ENCODE measurements around the gene RAB27B. TPM values are rescaled to one million over a fixed set of nuclear protein-coding genes. Genes with fewer than 3 reads are reported as not detected.
"Not testable (repeated sequence)": the region's sequence is repeated elsewhere in the genome, so short reads cannot be mapped to it uniquely, and the experiment has no call there.

The RAB27B gene
- polyA plus RNA-seq, 2 donors = 5.7 to 8.6 TPM

DNA sequence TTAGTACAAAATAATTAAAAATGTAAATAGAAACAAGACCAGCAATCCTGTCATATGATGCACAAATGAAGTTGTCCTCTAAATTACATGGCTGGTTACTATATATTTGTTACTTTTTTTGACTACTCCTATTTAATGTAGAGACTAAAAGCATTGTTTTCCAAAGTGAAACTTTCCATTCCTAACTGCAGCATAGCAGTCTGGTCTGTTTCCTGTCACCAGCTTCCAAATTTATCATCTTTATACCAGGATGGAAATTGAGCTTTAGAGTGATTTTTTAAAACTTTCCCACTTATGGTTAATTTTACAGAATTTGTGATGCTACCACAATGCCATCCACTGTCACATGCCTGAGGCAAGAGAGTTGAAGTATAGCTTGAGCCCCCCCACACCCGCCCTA lies 33.5 kb upstream of the RAB27B start:
- H3K4me3 ChIP-seq (ENCODE audit: low read depth in 1 of 2, low read length in 2 of 2) = no peak overlapping the region
- WGBS, 2 donors = 90 to 91% methylated on average over 1 of the region's 1 CpG
- no peak overlapping the region for H3K27ac ChIP-seq (ENCODE audit: low read depth in 2 of 2, low read length in 1 of 2)
- H3K9me3 ChIP-seq (ENCODE audit: control insufficient read depth in 2 of 2, insufficient read depth in 1 of 2, low read depth in 1 of 2, low read length in 1 of 2) = no peaks in the 10 kb centered on the region
- no peaks in the 10 kb centered on the region for H3K4me1 ChIP-seq (ENCODE audit: control insufficient read depth in 2 of 2, insufficient read depth in 2 of 2, low read length in 1 of 2)
- H3K27me3 ChIP-seq (ENCODE audit: control insufficient read depth in 1 of 2, insufficient read depth in 2 of 2, low read length in 2 of 2) = no peaks in the 10 kb centered on the region
- H3K36me3 ChIP-seq (ENCODE audit: control insufficient read depth in 2 of 2, insufficient read depth in 2 of 2, low read length in 1 of 2) = no peaks in the 10 kb centered on the region

DNA sequence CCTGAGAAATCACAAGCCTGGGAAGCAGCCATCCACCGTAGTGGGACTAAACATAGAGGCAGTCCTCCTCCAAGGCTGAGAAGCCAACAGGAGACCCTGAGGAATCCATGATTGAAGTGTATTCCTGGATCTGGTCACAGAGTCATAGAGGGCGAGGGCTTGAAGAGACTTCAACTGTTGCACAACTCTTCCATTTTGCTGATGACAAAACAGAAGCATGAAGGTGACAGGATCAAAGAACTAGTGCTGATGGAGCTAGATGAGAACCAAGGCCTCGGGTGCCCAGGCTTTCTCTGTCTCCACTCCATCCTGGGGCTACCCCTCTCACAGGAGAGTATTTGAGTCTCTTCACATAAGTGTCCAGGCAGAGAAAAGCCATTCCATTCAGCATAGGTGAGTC lies 30.1 kb upstream of the RAB27B start:
- Histone ChIP-seq H3K27me3 (ENCODE audit: control insufficient read depth in 1 of 2, insufficient read depth in 2 of 2, low read length in 2 of 2) (no peaks in the 10 kb centered on the region), H3K9me3 (ENCODE audit: control insufficient read depth in 2 of 2, insufficient read depth in 1 of 2, low read depth in 1 of 2, low read length in 1 of 2) (no peaks in the 10 kb centered on the region), H3K4me3 (ENCODE audit: low read depth in 1 of 2, low read length in 2 of 2) (no peak overlapping the region), H3K27ac (ENCODE audit: low read depth in 2 of 2, low read length in 1 of 2) (no peak overlapping the region), H3K36me3 (ENCODE audit: control insufficient read depth in 2 of 2, insufficient read depth in 2 of 2, low read length in 1 of 2) (no peaks in the 10 kb centered on the region), H3K4me1 (ENCODE audit: control insufficient read depth in 2 of 2, insufficient read depth in 2 of 2, low read length in 1 of 2) (no peaks in the 10 kb centered on the region)
- whole genome bisulfite sequencing, 2 donors = 83% methylated on average over 3 of the region's 3 CpGs

DNA sequence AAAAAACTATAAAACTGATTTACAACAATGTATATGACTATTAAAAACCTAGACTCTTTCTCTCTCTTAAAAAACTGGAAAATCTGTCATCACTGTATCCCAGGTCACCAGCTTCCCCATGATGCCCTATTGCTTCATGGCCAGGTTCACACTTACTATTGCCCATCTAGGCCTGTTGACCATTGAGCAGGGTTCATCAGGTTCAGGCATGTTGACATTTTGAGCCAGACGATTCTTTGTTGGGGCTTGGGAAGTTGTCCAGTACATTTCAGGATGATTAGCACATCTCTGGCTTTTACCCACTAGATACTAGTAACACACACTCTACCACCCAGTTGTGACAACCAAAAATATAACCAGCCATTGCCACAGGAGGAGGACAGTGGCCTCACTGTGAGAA lies 26.9 kb upstream of the RAB27B start:
- Histone ChIP-seq H3K36me3 (ENCODE audit: control insufficient read depth in 2 of 2, insufficient read depth in 2 of 2, low read length in 1 of 2) (no peaks in the 10 kb centered on the region), H3K4me1 (ENCODE audit: control insufficient read depth in 2 of 2, insufficient read depth in 2 of 2, low read length in 1 of 2) (no peaks in the 10 kb centered on the region), H3K27ac (ENCODE audit: low read depth in 2 of 2, low read length in 1 of 2) (no peak overlapping the region), H3K27me3 (ENCODE audit: control insufficient read depth in 1 of 2, insufficient read depth in 2 of 2, low read length in 2 of 2) (no peaks in the 10 kb centered on the region), H3K4me3 (ENCODE audit: low read depth in 1 of 2, low read length in 2 of 2) (no peak overlapping the region), H3K9me3 (ENCODE audit: control insufficient read depth in 2 of 2, insufficient read depth in 1 of 2, low read depth in 1 of 2, low read length in 1 of 2) (no peaks in the 10 kb centered on the region)
- WGBS, 2 donors = 45 to 57% methylated on average over 1 of the region's 1 CpG

DNA sequence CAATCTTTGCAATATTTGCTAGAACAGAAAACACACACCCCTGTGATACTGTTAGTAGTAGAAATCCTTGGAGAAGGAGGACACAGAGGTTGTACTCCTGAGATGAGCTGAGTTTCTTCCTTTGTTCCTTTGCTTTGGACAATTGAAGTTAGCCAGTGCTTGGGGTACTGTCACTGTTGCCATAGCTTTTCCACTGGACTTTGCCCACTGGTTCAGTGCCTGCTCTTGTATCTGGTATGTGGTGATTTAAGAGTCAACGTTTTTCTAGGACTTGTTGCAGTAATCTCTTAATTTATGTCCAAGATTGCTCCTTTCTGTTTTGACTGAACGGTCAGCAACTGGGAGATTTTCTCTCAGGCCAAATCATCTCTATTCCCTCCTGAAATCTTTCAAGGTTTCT lies 26.1 kb upstream of the RAB27B start:
- no peaks in the 10 kb centered on the region for H3K36me3 ChIP-seq (ENCODE audit: control insufficient read depth in 2 of 2, insufficient read depth in 2 of 2, low read length in 1 of 2)
- H3K4me1 ChIP-seq (ENCODE audit: control insufficient read depth in 2 of 2, insufficient read depth in 2 of 2, low read length in 1 of 2) = no peaks in the 10 kb centered on the region
- no peak overlapping the region for H3K4me3 ChIP-seq (ENCODE audit: low read depth in 1 of 2, low read length in 2 of 2)
- no peaks in the 10 kb centered on the region for H3K9me3 ChIP-seq (ENCODE audit: control insufficient read depth in 2 of 2, insufficient read depth in 1 of 2, low read depth in 1 of 2, low read length in 1 of 2)
- no peak overlapping the region for H3K27ac ChIP-seq (ENCODE audit: low read depth in 2 of 2, low read length in 1 of 2)
- WGBS, 2 donors = 44 to 62% methylated on average over 2 of the region's 2 CpGs
- no peaks in the 10 kb centered on the region for H3K27me3 ChIP-seq (ENCODE audit: control insufficient read depth in 1 of 2, insufficient read depth in 2 of 2, low read length in 2 of 2)

DNA sequence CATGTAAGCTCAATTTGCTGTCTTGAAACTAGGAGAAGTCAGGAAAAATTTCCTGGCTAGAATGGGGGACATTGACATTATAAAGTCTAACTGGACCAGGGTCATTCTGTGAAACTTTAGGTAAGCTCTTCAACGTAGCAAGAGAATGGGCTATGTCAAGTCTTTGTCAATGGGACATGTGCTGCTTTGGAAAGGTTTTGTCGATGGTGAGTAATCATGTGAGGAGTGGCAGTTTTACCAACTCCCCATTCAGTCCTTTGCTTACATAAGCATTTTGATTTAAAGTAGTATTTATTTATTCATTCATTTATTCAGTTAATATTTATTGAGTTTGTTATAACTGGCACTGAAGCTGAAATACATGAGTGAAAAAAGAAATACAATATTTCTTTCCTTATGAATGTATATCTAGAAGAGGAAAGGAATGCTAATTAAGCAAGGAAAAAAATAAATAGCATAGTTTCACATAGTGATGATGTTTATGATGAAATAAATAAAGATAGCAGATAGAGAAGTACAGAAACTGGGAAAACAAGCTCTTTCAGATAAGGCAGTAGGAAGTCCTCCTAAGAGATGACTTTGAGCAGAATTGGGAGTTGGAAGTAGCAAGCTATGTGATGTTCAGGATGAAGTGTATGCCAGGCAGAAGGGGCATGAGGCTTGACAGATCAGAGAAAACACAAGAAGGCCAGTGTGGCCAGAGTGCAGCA lies 25.4 kb upstream of the RAB27B start:
- WGBS, 2 donors = 42 to 65% methylated on average over 2 of the region's 2 CpGs
- H3K27ac ChIP-seq (ENCODE audit: low read depth in 2 of 2, low read length in 1 of 2) = no peak overlapping the region
- no peaks in the 10 kb centered on the region for H3K9me3 ChIP-seq (ENCODE audit: control insufficient read depth in 2 of 2, insufficient read depth in 1 of 2, low read depth in 1 of 2, low read length in 1 of 2)
- H3K36me3 ChIP-seq (ENCODE audit: control insufficient read depth in 2 of 2, insufficient read depth in 2 of 2, low read length in 1 of 2) = no peaks in the 10 kb centered on the region
- H3K4me3 ChIP-seq (ENCODE audit: low read depth in 1 of 2, low read length in 2 of 2) = no peak overlapping the region
- H3K4me1 ChIP-seq (ENCODE audit: control insufficient read depth in 2 of 2, insufficient read depth in 2 of 2, low read length in 1 of 2) = no peaks in the 10 kb centered on the region
- H3K27me3 ChIP-seq (ENCODE audit: control insufficient read depth in 1 of 2, insufficient read depth in 2 of 2, low read length in 2 of 2) = no peaks in the 10 kb centered on the region

DNA sequence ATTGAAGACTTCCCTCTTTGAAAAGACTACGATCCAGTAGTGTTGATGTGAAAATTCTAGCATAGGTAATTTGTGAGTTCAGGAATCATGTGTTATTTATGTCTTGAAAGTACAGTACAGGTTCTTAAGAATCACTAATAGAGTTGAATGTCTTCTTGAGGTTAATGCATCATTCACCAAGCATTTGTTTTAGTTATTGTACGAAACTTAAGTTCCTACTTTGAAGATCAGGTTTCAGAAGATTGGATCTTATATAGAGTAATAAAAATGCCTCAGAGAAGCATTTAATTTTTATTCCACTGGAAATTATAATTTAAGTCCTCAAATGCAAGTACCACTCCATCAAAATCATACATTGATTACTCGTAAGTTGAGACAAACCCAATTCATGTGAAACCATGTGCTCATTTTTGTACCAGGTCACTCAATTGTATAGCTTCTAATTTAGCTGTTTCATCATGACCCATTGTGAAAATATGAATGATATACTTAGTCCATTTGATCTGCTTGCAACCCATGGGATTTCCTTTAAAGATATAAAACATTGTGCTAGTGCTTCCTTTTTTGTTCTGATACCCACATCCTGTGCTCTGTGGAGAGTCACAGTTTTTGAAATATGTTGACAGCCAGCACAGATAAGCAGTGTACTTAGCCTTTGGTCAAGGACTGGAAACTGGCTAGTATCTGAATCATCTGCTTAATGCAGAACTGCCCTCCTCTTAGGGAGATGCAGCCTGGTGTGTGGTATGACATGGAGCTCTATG lies 22.5 kb upstream of the RAB27B start:
- no peaks in the 10 kb centered on the region for H3K36me3 ChIP-seq (ENCODE audit: control insufficient read depth in 2 of 2, insufficient read depth in 2 of 2, low read length in 1 of 2)
- peaks cover 0 to 2% of the 10 kb centered on the region in 2 donors for H3K9me3 ChIP-seq (ENCODE audit: control insufficient read depth in 2 of 2, insufficient read depth in 1 of 2, low read depth in 1 of 2, low read length in 1 of 2)
- no peaks in the 10 kb centered on the region for H3K4me1 ChIP-seq (ENCODE audit: control insufficient read depth in 2 of 2, insufficient read depth in 2 of 2, low read length in 1 of 2)
- no peak overlapping the region for H3K4me3 ChIP-seq (ENCODE audit: low read depth in 1 of 2, low read length in 2 of 2)
- H3K27ac ChIP-seq (ENCODE audit: low read depth in 2 of 2, low read length in 1 of 2) = no peak overlapping the region
- WGBS, 2 donors = 79 to 82% methylated on average over 3 of the region's 3 CpGs
- H3K27me3 ChIP-seq (ENCODE audit: control insufficient read depth in 1 of 2, insufficient read depth in 2 of 2, low read length in 2 of 2) = no peaks in the 10 kb centered on the region

DNA sequence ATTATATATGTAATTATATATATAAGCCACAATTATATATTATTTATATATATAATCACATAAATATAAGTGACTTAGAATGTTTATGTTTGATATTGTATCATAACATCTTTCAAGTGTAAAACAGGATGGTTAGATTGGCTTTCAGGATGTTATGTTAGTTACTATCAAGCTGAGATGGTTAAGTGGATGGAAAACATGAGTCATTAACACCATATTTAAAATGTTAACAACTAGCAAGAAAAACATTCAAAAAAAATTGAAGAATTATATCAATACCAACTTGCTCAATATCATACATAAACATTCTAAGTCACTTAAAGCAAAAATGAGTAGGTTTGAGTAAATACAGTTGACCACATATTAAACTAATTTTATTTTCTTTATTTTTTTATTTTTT lies 21.8 kb upstream of the RAB27B start:
- Histone ChIP-seq H3K9me3 (ENCODE audit: control insufficient read depth in 2 of 2, insufficient read depth in 1 of 2, low read depth in 1 of 2, low read length in 1 of 2) (peaks cover 0 to 2% of the 10 kb centered on the region in 2 donors), H3K27me3 (ENCODE audit: control insufficient read depth in 1 of 2, insufficient read depth in 2 of 2, low read length in 2 of 2) (no peaks in the 10 kb centered on the region), H3K4me1 (ENCODE audit: control insufficient read depth in 2 of 2, insufficient read depth in 2 of 2, low read length in 1 of 2) (no peaks in the 10 kb centered on the region), H3K27ac (ENCODE audit: low read depth in 2 of 2, low read length in 1 of 2) (no peak overlapping the region), H3K4me3 (ENCODE audit: low read depth in 1 of 2, low read length in 2 of 2) (no peak overlapping the region), H3K36me3 (ENCODE audit: control insufficient read depth in 2 of 2, insufficient read depth in 2 of 2, low read length in 1 of 2) (no peaks in the 10 kb centered on the region)

DNA sequence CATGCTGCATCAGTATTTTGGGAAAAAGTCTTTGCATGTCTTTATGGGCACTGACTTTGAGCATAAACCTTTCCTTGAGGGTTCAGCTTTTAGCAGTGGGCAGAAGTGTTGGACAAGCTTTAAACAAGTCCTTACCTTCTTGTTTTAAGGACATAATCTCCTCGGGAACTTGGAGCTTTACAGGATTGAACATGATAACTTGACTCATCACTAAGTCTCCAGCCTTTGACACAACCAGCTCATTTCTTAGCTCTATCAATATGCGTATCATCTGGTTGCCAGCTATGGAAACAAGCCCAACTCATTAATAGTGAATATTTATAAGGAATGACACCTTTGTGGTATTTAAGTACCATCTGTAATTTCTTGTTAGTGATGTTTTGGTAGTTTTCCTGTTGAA lies 21.0 kb upstream of the RAB27B start:
- 54 to 72% methylated on average over 2 of the region's 2 CpGs for WGBS, 2 donors
- no peaks in the 10 kb centered on the region for H3K4me1 ChIP-seq (ENCODE audit: control insufficient read depth in 2 of 2, insufficient read depth in 2 of 2, low read length in 1 of 2)
- H3K27me3 ChIP-seq (ENCODE audit: control insufficient read depth in 1 of 2, insufficient read depth in 2 of 2, low read length in 2 of 2) = no peaks in the 10 kb centered on the region
- no peak overlapping the region for H3K4me3 ChIP-seq (ENCODE audit: low read depth in 1 of 2, low read length in 2 of 2)
- no peak overlapping the region for H3K27ac ChIP-seq (ENCODE audit: low read depth in 2 of 2, low read length in 1 of 2)
- H3K9me3 ChIP-seq (ENCODE audit: control insufficient read depth in 2 of 2, insufficient read depth in 1 of 2, low read depth in 1 of 2, low read length in 1 of 2) = peaks cover 0 to 2% of the 10 kb centered on the region in 2 donors
- H3K36me3 ChIP-seq (ENCODE audit: control insufficient read depth in 2 of 2, insufficient read depth in 2 of 2, low read length in 1 of 2) = no peaks in the 10 kb centered on the region

DNA sequence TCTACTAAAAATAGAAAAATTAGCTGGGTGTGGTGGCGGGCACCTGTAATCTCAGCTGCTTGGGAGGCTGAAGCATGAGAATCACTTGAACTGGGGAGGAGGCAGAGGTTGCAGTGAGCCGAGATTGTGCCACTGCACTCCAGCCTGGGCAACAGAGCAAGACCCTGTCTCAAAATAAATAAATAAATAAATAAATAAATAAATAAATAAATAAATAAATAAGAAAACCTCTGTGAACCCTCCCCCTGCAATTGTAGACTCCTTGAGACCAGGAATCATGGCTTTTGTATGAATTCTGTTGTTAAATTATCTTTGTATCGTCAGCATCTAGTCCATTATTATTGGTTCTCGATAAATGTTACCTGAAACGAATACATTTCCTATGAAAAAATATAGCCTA lies 17.6 kb upstream of the RAB27B start:
- not testable (repeated sequence) for H3K4me3 ChIP-seq (ENCODE audit: low read depth in 1 of 2, low read length in 2 of 2); H3K36me3 ChIP-seq (ENCODE audit: control insufficient read depth in 2 of 2, insufficient read depth in 2 of 2, low read length in 1 of 2); H3K4me1 ChIP-seq (ENCODE audit: control insufficient read depth in 2 of 2, insufficient read depth in 2 of 2, low read length in 1 of 2); H3K9me3 ChIP-seq (ENCODE audit: control insufficient read depth in 2 of 2, insufficient read depth in 1 of 2, low read depth in 1 of 2, low read length in 1 of 2); H3K27ac ChIP-seq (ENCODE audit: low read depth in 2 of 2, low read length in 1 of 2); H3K27me3 ChIP-seq (ENCODE audit: control insufficient read depth in 1 of 2, insufficient read depth in 2 of 2, low read length in 2 of 2)
- 94 to 95% methylated on average over 5 of the region's 5 CpGs for WGBS, 2 donors

DNA sequence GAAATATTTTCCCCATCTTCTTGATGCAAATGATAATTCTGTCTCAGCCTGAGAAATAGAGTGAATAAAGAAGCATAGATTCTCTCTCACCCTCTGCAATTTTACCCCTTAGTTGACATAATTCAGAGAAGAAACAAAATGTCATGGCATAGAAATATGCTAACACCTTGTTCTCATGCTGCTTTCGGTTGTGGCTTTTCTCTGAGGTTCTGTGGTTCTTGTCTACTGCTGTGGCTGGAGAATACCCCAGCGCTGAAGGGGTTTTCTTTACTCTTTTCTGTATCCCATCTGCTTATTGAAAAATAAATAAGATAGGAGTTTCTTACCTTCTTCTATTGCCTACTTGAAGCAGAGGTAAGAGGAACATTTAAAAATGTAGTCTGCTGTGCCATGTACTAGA lies 15.4 kb upstream of the RAB27B start:
- Histone ChIP-seq H3K4me3 (ENCODE audit: low read depth in 1 of 2, low read length in 2 of 2) (no peak overlapping the region), H3K27me3 (ENCODE audit: control insufficient read depth in 1 of 2, insufficient read depth in 2 of 2, low read length in 2 of 2) (no peaks in the 10 kb centered on the region), H3K4me1 (ENCODE audit: control insufficient read depth in 2 of 2, insufficient read depth in 2 of 2, low read length in 1 of 2) (no peaks in the 10 kb centered on the region), H3K9me3 (ENCODE audit: control insufficient read depth in 2 of 2, insufficient read depth in 1 of 2, low read depth in 1 of 2, low read length in 1 of 2) (peaks cover 0 to 2% of the 10 kb centered on the region in 2 donors), H3K36me3 (ENCODE audit: control insufficient read depth in 2 of 2, insufficient read depth in 2 of 2, low read length in 1 of 2) (no peaks in the 10 kb centered on the region), H3K27ac (ENCODE audit: low read depth in 2 of 2, low read length in 1 of 2) (no peak overlapping the region)
- WGBS, 2 donors = 75 to 77% methylated on average over 2 of the region's 2 CpGs
